ENCODE measurements around the gene SLC12A4. TPM values are rescaled to one million over a fixed set of nuclear protein-coding genes. Genes with fewer than 3 reads are reported as not detected.

Gene SLC12A4
- total and polyA plus RNA-seq, 2 of the 13 experiments (the other 11 are each of a cell fraction or from before 2014, with no cell fraction given) = 65.1 to 84.3 TPM

DNA sequence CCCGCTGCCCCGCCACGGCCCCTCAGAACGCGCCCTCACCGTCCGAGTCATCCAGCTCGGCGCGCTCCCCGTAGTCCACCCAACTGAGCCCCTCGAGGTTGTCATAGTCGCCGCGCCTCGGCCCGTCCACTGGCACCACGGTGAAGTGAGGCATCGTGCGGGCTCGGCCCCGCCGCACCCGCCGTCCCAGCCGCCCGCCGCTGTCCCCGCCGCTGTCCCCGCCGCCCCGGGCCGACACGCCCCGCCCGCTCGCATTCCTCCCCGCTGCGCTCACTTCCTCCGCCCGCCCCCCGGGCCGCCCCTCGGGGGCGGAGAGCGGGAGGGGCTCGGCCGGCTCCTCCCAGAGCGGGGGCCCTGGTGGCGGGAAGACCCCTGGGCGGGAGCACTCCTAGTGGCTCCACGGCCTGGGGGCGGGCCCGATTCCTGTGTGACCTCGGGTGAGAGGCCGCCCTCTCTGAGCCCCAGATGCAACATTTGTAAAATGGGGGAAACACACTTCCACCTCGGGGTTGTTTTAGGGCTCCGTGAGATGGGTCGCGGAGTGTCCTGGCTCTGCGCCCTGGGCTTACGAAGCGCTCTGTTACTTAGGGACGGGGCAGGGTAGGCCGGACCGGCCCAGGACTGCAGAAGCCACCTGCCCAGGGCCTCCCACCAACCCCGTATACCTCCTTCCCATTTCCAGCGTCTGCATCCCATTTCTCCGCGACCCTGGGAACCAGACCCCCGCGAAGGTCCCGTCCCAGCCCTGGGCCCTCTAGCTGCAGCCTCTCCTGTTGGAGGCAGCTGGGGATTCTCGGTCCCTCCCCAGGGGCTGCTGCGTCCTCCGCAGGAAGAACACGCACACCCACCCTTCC, at the start of gene SLC12A4 (continued):
- TF ChIP-seq, protein P1, sequence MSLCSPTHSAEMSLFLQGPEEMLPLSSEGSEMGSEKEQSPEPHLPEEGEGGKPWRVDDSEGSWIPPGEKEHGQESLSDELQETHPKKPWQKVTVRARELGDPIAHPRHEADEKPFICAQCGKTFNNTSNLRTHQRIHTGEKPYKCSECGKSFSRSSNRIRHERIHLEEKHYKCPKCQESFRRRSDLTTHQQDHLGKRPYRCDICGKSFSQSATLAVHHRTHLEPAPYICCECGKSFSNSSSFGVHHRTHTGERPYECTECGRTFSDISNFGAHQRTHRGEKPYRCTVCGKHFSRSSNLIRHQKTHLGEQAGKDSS (CRISPR knock-in tag; IDR thresholded peaks at IDR 0.05; ENCODE audit: borderline replicate concordance, low read depth) = peak; percentile 82; the same call in 1 of the 2 replicates
- TF ChIP-seq ZNF572 (CRISPR knock-in tag; IDR thresholded peaks at IDR 0.05) (no peak), ZSCAN22 (CRISPR knock-in tag; IDR thresholded peaks at IDR 0.05) (no peak), ZNF30 (CRISPR knock-in tag; IDR thresholded peaks at IDR 0.05) (no peak), ZNF207 (IDR thresholded peaks at IDR 0.05; ENCODE audit: borderline replicate concordance) (no peak), BORCS8-MEF2B (CRISPR knock-in tag; IDR thresholded peaks at IDR 0.05) (peak; percentile 61; the same call in 1 of the 2 replicates), ZFP82 (CRISPR knock-in tag; IDR thresholded peaks at IDR 0.05; ENCODE audit: borderline replicate concordance) (no peak), RAD51 (IDR thresholded peaks at IDR 0.05; ENCODE audit: borderline replicate concordance) (no peak), TCF12 (IDR thresholded peaks at IDR 0.05) (no peak), TCF12 (CRISPR knock-in tag; IDR thresholded peaks at IDR 0.05) (no peak; the same call in 1 of the 2 replicates), AGO2 (optimal IDR thresholded peaks at IDR 0.05; ENCODE audit: low read depth, low read length) (peak; percentile 12), ZNF607 (CRISPR knock-in tag; IDR thresholded peaks at IDR 0.05; ENCODE audit: borderline replicate concordance) (peak; percentile 6), SALL1 (CRISPR knock-in tag; IDR thresholded peaks at IDR 0.05) (peak; percentile 77), ZNF138 (CRISPR knock-in tag; IDR thresholded peaks at IDR 0.05; ENCODE audit: low read depth) (no peak; the same call in 1 of the 2 replicates), ZNF44 (CRISPR knock-in tag; IDR thresholded peaks at IDR 0.05) (peak; percentile 32; the same call in 1 of the 2 replicates), MEF2D (CRISPR knock-in tag; IDR thresholded peaks at IDR 0.05) (peak; percentile 73; the same call in 1 of the 2 replicates), ZNF263 (CRISPR knock-in tag; IDR thresholded peaks at IDR 0.05) (peak; percentile 100)
- TF ChIP-seq, protein P2, sequence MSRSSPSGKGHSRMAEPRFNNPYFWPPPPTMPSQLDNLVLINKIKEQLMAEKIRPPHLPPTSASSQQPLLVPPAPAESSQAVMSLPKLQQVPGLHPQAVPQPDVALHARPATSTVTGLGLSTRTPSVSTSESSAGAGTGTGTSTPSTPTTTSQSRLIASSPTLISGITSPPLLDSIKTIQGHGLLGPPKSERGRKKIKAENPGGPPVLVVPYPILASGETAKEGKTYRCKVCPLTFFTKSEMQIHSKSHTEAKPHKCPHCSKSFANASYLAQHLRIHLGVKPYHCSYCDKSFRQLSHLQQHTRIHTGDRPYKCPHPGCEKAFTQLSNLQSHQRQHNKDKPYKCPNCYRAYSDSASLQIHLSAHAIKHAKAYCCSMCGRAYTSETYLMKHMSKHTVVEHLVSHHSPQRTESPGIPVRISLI (CRISPR knock-in tag; IDR thresholded peaks at IDR 0.05; ENCODE audit: borderline replicate concordance) = no peak
- TF ChIP-seq, protein P3, sequence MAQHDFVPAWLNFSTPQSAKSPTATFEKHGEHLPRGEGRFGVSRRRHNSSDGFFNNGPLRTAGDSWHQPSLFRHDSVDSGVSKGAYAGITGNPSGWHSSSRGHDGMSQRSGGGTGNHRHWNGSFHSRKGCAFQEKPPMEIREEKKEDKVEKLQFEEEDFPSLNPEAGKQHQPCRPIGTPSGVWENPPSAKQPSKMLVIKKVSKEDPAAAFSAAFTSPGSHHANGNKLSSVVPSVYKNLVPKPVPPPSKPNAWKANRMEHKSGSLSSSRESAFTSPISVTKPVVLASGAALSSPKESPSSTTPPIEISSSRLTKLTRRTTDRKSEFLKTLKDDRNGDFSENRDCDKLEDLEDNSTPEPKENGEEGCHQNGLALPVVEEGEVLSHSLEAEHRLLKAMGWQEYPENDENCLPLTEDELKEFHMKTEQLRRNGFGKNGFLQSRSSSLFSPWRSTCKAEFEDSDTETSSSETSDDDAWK (CRISPR knock-in tag; IDR thresholded peaks at IDR 0.05) = no peak
- TF ChIP-seq, protein P4, sequence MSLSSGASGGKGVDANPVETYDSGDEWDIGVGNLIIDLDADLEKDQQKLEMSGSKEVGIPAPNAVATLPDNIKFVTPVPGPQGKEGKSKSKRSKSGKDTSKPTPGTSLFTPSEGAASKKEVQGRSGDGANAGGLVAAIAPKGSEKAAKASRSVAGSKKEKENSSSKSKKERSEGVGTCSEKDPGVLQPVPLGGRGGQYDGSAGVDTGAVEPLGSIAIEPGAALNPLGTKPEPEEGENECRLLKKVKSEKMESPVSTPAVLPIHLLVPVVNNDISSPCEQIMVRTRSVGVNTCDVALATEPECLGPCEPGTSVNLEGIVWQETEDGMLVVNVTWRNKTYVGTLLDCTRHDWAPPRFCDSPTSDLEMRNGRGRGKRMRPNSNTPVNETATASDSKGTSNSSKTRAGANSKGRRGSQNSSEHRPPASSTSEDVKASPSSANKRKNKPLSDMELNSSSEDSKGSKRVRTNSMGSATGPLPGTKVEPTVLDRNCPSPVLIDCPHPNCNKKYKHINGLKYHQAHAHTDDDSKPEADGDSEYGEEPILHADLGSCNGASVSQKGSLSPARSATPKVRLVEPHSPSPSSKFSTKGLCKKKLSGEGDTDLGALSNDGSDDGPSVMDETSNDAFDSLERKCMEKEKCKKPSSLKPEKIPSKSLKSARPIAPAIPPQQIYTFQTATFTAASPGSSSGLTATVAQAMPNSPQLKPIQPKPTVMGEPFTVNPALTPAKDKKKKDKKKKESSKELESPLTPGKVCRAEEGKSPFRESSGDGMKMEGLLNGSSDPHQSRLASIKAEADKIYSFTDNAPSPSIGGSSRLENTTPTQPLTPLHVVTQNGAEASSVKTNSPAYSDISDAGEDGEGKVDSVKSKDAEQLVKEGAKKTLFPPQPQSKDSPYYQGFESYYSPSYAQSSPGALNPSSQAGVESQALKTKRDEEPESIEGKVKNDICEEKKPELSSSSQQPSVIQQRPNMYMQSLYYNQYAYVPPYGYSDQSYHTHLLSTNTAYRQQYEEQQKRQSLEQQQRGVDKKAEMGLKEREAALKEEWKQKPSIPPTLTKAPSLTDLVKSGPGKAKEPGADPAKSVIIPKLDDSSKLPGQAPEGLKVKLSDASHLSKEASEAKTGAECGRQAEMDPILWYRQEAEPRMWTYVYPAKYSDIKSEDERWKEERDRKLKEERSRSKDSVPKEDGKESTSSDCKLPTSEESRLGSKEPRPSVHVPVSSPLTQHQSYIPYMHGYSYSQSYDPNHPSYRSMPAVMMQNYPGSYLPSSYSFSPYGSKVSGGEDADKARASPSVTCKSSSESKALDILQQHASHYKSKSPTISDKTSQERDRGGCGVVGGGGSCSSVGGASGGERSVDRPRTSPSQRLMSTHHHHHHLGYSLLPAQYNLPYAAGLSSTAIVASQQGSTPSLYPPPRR (CRISPR knock-in tag; IDR thresholded peaks at IDR 0.05; ENCODE audit: borderline replicate concordance) = 0 out of 2 replicates have a peak, but pooled peaks have one; percentile 37
- TF ChIP-seq, protein P5, sequence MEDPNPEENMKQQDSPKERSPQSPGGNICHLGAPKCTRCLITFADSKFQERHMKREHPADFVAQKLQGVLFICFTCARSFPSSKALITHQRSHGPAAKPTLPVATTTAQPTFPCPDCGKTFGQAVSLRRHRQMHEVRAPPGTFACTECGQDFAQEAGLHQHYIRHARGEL (CRISPR knock-in tag; IDR thresholded peaks at IDR 0.05) = 0 out of 2 replicates have a peak, but pooled peaks have one; percentile 64
